H9 (cell line): Measurements from ENCODE around the gene NAA10. TPM values are rescaled to one million over a fixed set of nuclear protein-coding genes. Genes with fewer than 3 reads are reported as not detected.

Experiments used
- DNase-seq: peaks from one replicate; pipeline ENCODE4 v3.0.0-alpha.2; 2017
- H2AFZ ChIP-seq: one replicate; pipeline ENCODE4 v1.6.1; 2013; ENCODE audit warnings: mild to moderate bottlenecking, low read length, control low read depth, moderate library complexity
- H2AK5ac ChIP-seq: 2 replicates; pipeline ENCODE4 v1.6.1; 2013; ENCODE audit warnings: low read length, control low read depth, mixed read lengths; ENCODE audit not compliant: insufficient read length
- H2BK120ac ChIP-seq: one replicate; pipeline ENCODE4 v1.6.1; 2013; ENCODE audit warnings: low read depth, mild to moderate bottlenecking, low read length, control low read depth, inconsistent platforms; ENCODE audit not compliant: poor library complexity, severe bottlenecking
- H2BK12ac ChIP-seq: 2 replicates; pipeline ENCODE4 v1.6.1; 2013; ENCODE audit warnings: low read length, control low read depth, mixed read lengths, low read depth; ENCODE audit not compliant: insufficient read length
- H2BK15ac ChIP-seq: 2 replicates; pipeline ENCODE4 v1.6.1; 2013; ENCODE audit warnings: low read depth, low read length, control low read depth
- H2BK20ac ChIP-seq: one replicate; pipeline ENCODE4 v1.6.1; 2013; ENCODE audit warnings: low read depth, mild to moderate bottlenecking, low read length, control low read depth, inconsistent platforms; ENCODE audit not compliant: poor library complexity, severe bottlenecking
- H2BK5ac ChIP-seq: 2 replicates; pipeline ENCODE4 v1.6.1; 2013; ENCODE audit warnings: low read length, control low read depth, mixed read lengths; ENCODE audit not compliant: insufficient read length
- H3K14ac ChIP-seq: 2 replicates; pipeline ENCODE4 v1.6.1; 2013; ENCODE audit warnings: low read length, control low read depth; ENCODE audit not compliant: insufficient read depth
- H3K18ac ChIP-seq: 2 replicates; pipeline ENCODE4 v1.6.1; 2013; ENCODE audit warnings: low read depth, mild to moderate bottlenecking, mixed read lengths, low read length, control low read depth; ENCODE audit not compliant: insufficient read length
- H3K23ac ChIP-seq: 2 replicates; pipeline ENCODE4 v1.6.1; 2013; ENCODE audit warnings: low read length, control low read depth, mixed read lengths, low read depth; ENCODE audit not compliant: insufficient read length
- H3K23me2 ChIP-seq: 2 replicates; pipeline ENCODE4 v1.6.1; 2013; ENCODE audit warnings: low read depth, mild to moderate bottlenecking, mixed read lengths, low read length, control low read depth; ENCODE audit not compliant: insufficient read length, poor library complexity, severe bottlenecking
- H3K27ac ChIP-seq: 2 replicates; pipeline ENCODE4 v1.5.1; 2013; ENCODE audit warnings: low read length, control low read depth, mixed read lengths, low read depth; ENCODE audit not compliant: insufficient read length
- H3K27me3 ChIP-seq: 2 replicates; pipeline ENCODE4 v1.6.1; 2013; ENCODE audit warnings: low read length, control low read depth, inconsistent platforms; ENCODE audit not compliant: insufficient read depth
- H3K4ac ChIP-seq: 2 replicates; pipeline ENCODE4 v1.6.1; 2013; ENCODE audit warnings: low read depth, mild to moderate bottlenecking, control low read depth, inconsistent platforms, low read length, moderate library complexity
- H3K4me1 ChIP-seq: 2 replicates; pipeline ENCODE4 v1.6.1; 2013; ENCODE audit warnings: low read length, control low read depth, inconsistent platforms; ENCODE audit not compliant: insufficient read depth
- H3K4me2 ChIP-seq: 2 replicates; pipeline ENCODE4 v1.6.1; 2013; ENCODE audit warnings: low read length, control low read depth, mixed read lengths; ENCODE audit not compliant: insufficient read length, insufficient read depth
- H3K56ac ChIP-seq: 2 replicates; pipeline ENCODE4 v1.6.1; 2013; ENCODE audit warnings: low read depth, mild to moderate bottlenecking, mixed read lengths, low read length, control low read depth; ENCODE audit not compliant: insufficient read length
- H3K79me1 ChIP-seq: 2 replicates; pipeline ENCODE4 v1.6.1; 2013; ENCODE audit warnings: low read depth, mild to moderate bottlenecking, moderate library complexity, low read length, control low read depth, inconsistent platforms; ENCODE audit not compliant: insufficient read depth, poor library complexity, severe bottlenecking
- H3K79me2 ChIP-seq: 2 replicates; pipeline ENCODE4 v1.6.1; 2013; ENCODE audit warnings: low read length, control low read depth, inconsistent platforms; ENCODE audit not compliant: insufficient read depth
- H3K9ac ChIP-seq: 2 replicates; pipeline ENCODE4 v1.6.1; 2013; ENCODE audit warnings: low read length, control low read depth, mixed read lengths; ENCODE audit not compliant: insufficient read length; ENCODE audit errors: extremely low read depth
- H3K9me3 ChIP-seq: one replicate; pipeline ENCODE4 v1.6.1; 2013; ENCODE audit warnings: low read depth, low read length, inconsistent platforms; ENCODE audit not compliant: control insufficient read depth
- H3T11ph ChIP-seq: one replicate; pipeline ENCODE4 v1.6.1; 2013; ENCODE audit warnings: mild to moderate bottlenecking, low read length, control low read depth, inconsistent platforms
- H4K20me1 ChIP-seq: one replicate; pipeline ENCODE4 v1.6.1; 2013; ENCODE audit not compliant: control insufficient read depth, insufficient read length, insufficient read depth
- H4K5ac ChIP-seq: 2 replicates; pipeline ENCODE4 v1.6.1; 2013; ENCODE audit warnings: low read depth, mild to moderate bottlenecking, mixed read lengths, low read length, control low read depth; ENCODE audit not compliant: insufficient read length
- H4K8ac ChIP-seq: replicated peaks from 2 replicates; pipeline ENCODE4 v1.6.1; 2013; ENCODE audit warnings: low read length, control low read depth, mixed read lengths, low read depth; ENCODE audit not compliant: insufficient read length
- H4K91ac ChIP-seq: 2 replicates; pipeline ENCODE4 v1.6.1; 2013; ENCODE audit warnings: low read depth, mild to moderate bottlenecking, moderate library complexity, mixed read lengths, low read length, control low read depth; ENCODE audit not compliant: insufficient read length
- H3K27ac Mint-ChIP-seq, 3 experiments: 2 replicates in 2 of 3; 3 replicates in 1 of 3; pipeline ENCODE4 v1.8.0; 2020 to 2021; ENCODE audit warnings: mixed read lengths in 3 of 3, mild to moderate bottlenecking in 1 of 3, moderate library complexity in 1 of 3
- H3K27me3 Mint-ChIP-seq: 2 replicates; pipeline ENCODE4 v1.8.0; 2021; ENCODE audit warnings: low read depth, mild to moderate bottlenecking, moderate library complexity, mixed read lengths
- H3K36me3 Mint-ChIP-seq, 3 experiments: 2 replicates in 2 of 3; 3 replicates in 1 of 3; pipeline ENCODE4 v1.8.0; 2020 to 2021; ENCODE audit warnings: low read depth in 3 of 3, mixed read lengths in 3 of 3; ENCODE audit not compliant: insufficient read depth in 1 of 3
- H3K4me1 Mint-ChIP-seq, 2 experiments: 2 replicates each; pipeline ENCODE4 v1.8.0; 2020; ENCODE audit warnings: mixed read lengths in 2 of 2
- H3K4me3 Mint-ChIP-seq, 2 experiments: 2 replicates in 1 of 2; 3 replicates in 1 of 2; pipeline ENCODE4 v1.8.0; 2020 to 2021; ENCODE audit warnings: mild to moderate bottlenecking in 2 of 2, mixed read lengths in 2 of 2, moderate library complexity in 1 of 2
- H3K9me3 Mint-ChIP-seq, 2 experiments: 2 replicates in 1 of 2; 3 replicates in 1 of 2; pipeline ENCODE4 v1.8.0; 2020; ENCODE audit warnings: mild to moderate bottlenecking in 2 of 2, mixed read lengths in 2 of 2, moderate library complexity in 1 of 2
- WGBS: extraction: QIAGEN DNeasy Blood & Tissue Kit; methylation state at CpG from one replicate; pipeline ENCODE4 v1.1.7; 2013; ENCODE audit warnings: missing lambda C conversion rate, low lambda C conversion rate, mixed read lengths; ENCODE audit not compliant: insufficient read length; ENCODE audit errors: extremely low coverage; 5-methylcytosine and 5-hydroxymethylcytosine counted together
- total RNA-seq: library from RNA; stranded (reverse); gene quantifications from 2 replicates; pipeline ENCODE4 v1.2.1, GENCODE V29; 2021
- TF ChIP-seq, protein P1 (sequence below): fragments of 200-600 bp; sonication (generic); conservative IDR thresholded peaks from 3 replicates; pipeline ENCODE4 v1.8.0; 2021; ENCODE audit warnings: antibody characterized with exemption, mild to moderate bottlenecking

NAA10 gene
- total RNA-seq, 1 experiment from 2014 or later, result 101 TPM

- Histone ChIP-seq H3K79me2 (no peaks in the 10 kb centered on the region), H4K8ac (no peak overlapping the region), H2BK5ac (no peak overlapping the region), H3K14ac (no peak overlapping the region; the same call in 1 of the 2 replicates), H3K18ac (no peak overlapping the region), H3K27me3 (no peaks in the 10 kb centered on the region), H3K9ac (no peak overlapping the region), H3K27ac (no peak overlapping the region), H3K4me2 (peak overlapping the region; percentile 25), H3K4ac (no peak overlapping the region), H3K23me2 (peaks cover 22% of the 10 kb centered on the region), H3K79me1 (no peaks in the 10 kb centered on the region), H3K56ac (no peak overlapping the region), H2AFZ (no peak overlapping the region), H2BK15ac (no peak overlapping the region), H2AK5ac (no peak overlapping the region), H2BK20ac (no peak overlapping the region), H4K5ac (no peak overlapping the region), H2BK120ac (no peak overlapping the region), H3K23ac (no peak overlapping the region), H2BK12ac (no peak overlapping the region), H4K91ac (no peak overlapping the region), H4K20me1 (no peaks in the 10 kb centered on the region), H3K4me1 (no peaks in the 10 kb centered on the region), H3K9me3 (peaks cover 10% of the 10 kb centered on the region), H3T11ph (no peak overlapping the region)
- H3K4me1 Mint-ChIP-seq, result peaks cover 13 to 34% of the 10 kb centered on the region in 2 experiments
- peaks cover 18 to 27% (median 18%) of the 10 kb centered on the region in 3 experiments for H3K36me3 Mint-ChIP-seq
- WGBS, result no CpG with 5 or more reads among the region's 4 CpGs
- no peak overlapping the region; a peak in 1 of 7 replicates for H3K27ac Mint-ChIP-seq
- H3K9me3 Mint-ChIP-seq, result peaks cover 53 to 69% of the 10 kb centered on the region in 2 experiments
- no peaks in the 10 kb centered on the region; the same call in none of the 2 replicates for H3K27me3 Mint-ChIP-seq
- no peak for DNase-seq
- peak overlapping the region; percentile 71 to 83 for H3K4me3 Mint-ChIP-seq
- TF ChIP-seq, protein P1, sequence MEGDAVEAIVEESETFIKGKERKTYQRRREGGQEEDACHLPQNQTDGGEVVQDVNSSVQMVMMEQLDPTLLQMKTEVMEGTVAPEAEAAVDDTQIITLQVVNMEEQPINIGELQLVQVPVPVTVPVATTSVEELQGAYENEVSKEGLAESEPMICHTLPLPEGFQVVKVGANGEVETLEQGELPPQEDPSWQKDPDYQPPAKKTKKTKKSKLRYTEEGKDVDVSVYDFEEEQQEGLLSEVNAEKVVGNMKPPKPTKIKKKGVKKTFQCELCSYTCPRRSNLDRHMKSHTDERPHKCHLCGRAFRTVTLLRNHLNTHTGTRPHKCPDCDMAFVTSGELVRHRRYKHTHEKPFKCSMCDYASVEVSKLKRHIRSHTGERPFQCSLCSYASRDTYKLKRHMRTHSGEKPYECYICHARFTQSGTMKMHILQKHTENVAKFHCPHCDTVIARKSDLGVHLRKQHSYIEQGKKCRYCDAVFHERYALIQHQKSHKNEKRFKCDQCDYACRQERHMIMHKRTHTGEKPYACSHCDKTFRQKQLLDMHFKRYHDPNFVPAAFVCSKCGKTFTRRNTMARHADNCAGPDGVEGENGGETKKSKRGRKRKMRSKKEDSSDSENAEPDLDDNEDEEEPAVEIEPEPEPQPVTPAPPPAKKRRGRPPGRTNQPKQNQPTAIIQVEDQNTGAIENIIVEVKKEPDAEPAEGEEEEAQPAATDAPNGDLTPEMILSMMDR, result no peak
Measured at GRCh38 chrX:153926552-153926857, 8.3 kb downstream of the NAA10 start.
